CD14-positive monocyte (primary cell): ENCODE measurements around the gene BSN. TPM values are rescaled to one million over a fixed set of nuclear protein-coding genes. Genes with fewer than 3 reads are reported as not detected.

Experiments used
- DNase-seq, 3 donors: peaks; one replicate each; pipeline ENCODE4 v3.0.0-alpha.2; 2011 to 2022
- H2AFZ ChIP-seq: 2 replicates; pipeline ENCODE4 v1.6.0; 2012; ENCODE audit warnings: mild to moderate bottlenecking, low read depth, low read length, inconsistent platforms; ENCODE audit not compliant: insufficient read depth, poor library complexity, severe bottlenecking
- H3K27ac ChIP-seq, 2 donors: 1 replicate in 1 of 2; 2 replicates in 1 of 2; pipeline ENCODE4 v1.5.1; 2012 to 2013; ENCODE audit warnings: low read length in 2 of 2, control low read depth in 1 of 2, inconsistent platforms in 1 of 2, low read depth in 1 of 2, mild to moderate bottlenecking in 1 of 2
- H3K27me3 ChIP-seq, 2 donors: one replicate each; pipeline versions ENCODE4 v1.6.0 to v1.6.1; 2011 to 2013; ENCODE audit warnings: low read length in 2 of 2; ENCODE audit not compliant: control insufficient read depth in 2 of 2, insufficient read depth in 2 of 2
- H3K36me3 ChIP-seq, 2 donors: replicated peaks in 1 of 2; 1 replicate in 1 of 2; 2 replicates in 1 of 2; pipeline versions ENCODE4 v1.5.1 to v1.6.1; 2012 to 2013; ENCODE audit warnings: low read length in 2 of 2, control low read depth in 1 of 2, inconsistent platforms in 1 of 2, mild to moderate bottlenecking in 1 of 2; ENCODE audit not compliant: insufficient read depth in 2 of 2, control insufficient read depth in 1 of 2
- H3K4me1 ChIP-seq, 2 donors: 1 replicate in 1 of 2; 2 replicates in 1 of 2; pipeline versions ENCODE4 v1.5.1 to v1.6.1; 2012 to 2013; ENCODE audit warnings: low read length in 2 of 2, control low read depth in 1 of 2, inconsistent platforms in 1 of 2, mild to moderate bottlenecking in 1 of 2, moderate library complexity in 1 of 2; ENCODE audit not compliant: insufficient read depth in 2 of 2, control insufficient read depth in 1 of 2
- H3K4me2 ChIP-seq: replicated peaks from 2 replicates; pipeline ENCODE3; 2012; ENCODE audit warnings: low read length, moderate library complexity, mild to moderate bottlenecking; ENCODE audit not compliant: poor library complexity, severe bottlenecking; ENCODE audit errors: extremely low read depth
- H3K4me3 ChIP-seq, 3 experiments: fragments of 200-600 bp in 1 of 3; sonication (generic) in 1 of 3; replicated peaks in 1 of 3; 1 replicate in 2 of 3; 2 replicates in 1 of 3; pipeline ENCODE4 v1.5.1; 2011 to 2013; ENCODE audit warnings: low read length in 3 of 3, mild to moderate bottlenecking in 3 of 3, control low read depth in 2 of 3, low read depth in 2 of 3, inconsistent platforms in 1 of 3, moderate library complexity in 1 of 3
- H3K79me2 ChIP-seq: 2 replicates; pipeline ENCODE4 v1.6.0; 2012; ENCODE audit warnings: mild to moderate bottlenecking, control low read depth, inconsistent platforms, low read length, moderate library complexity; ENCODE audit not compliant: insufficient read depth
- H3K9ac ChIP-seq: 2 replicates; pipeline ENCODE4 v1.6.0; 2017; ENCODE audit warnings: low read length, mild to moderate bottlenecking; ENCODE audit not compliant: insufficient read depth, poor library complexity, severe bottlenecking
- H3K9me3 ChIP-seq, 2 donors: replicated peaks in 1 of 2; 1 replicate in 1 of 2; 2 replicates in 1 of 2; pipeline versions ENCODE4 v1.5.1 to v1.6.1; 2012 to 2013; ENCODE audit warnings: low read length in 2 of 2, control low read depth in 1 of 2; ENCODE audit not compliant: control insufficient read depth in 1 of 2, insufficient read depth in 1 of 2
- H4K20me1 ChIP-seq: 2 replicates; pipeline ENCODE4 v1.6.0; 2012; ENCODE audit warnings: mild to moderate bottlenecking, low read length, control low read depth, moderate library complexity; ENCODE audit not compliant: insufficient read depth
- H3K27ac Mint-ChIP-seq, 7 donors: one replicate each; pipeline ENCODE4 v1.8.0; 2020; ENCODE audit warnings: mild to moderate bottlenecking in 7 of 7, mixed read lengths in 7 of 7, moderate library complexity in 6 of 7, inconsistent platforms in 2 of 7
- H3K27me3 Mint-ChIP-seq, 3 donors: one replicate each; pipeline ENCODE4 v1.8.0; 2021 to 2022; ENCODE audit warnings: low read depth in 3 of 3, mild to moderate bottlenecking in 3 of 3, mixed read lengths in 3 of 3, moderate library complexity in 3 of 3, inconsistent platforms in 1 of 3
- H3K36me3 Mint-ChIP-seq, 2 donors: one replicate each; pipeline ENCODE4 v1.8.0; 2020; ENCODE audit warnings: mixed read lengths in 2 of 2, inconsistent platforms in 1 of 2, mild to moderate bottlenecking in 1 of 2
- H3K4me1 Mint-ChIP-seq: one replicate; pipeline ENCODE4 v1.8.0; 2020; ENCODE audit warnings: mild to moderate bottlenecking, mixed read lengths
- H3K4me3 Mint-ChIP-seq, 2 donors: one replicate each; pipeline ENCODE4 v1.8.0; 2020; ENCODE audit warnings: mild to moderate bottlenecking in 2 of 2, mixed read lengths in 2 of 2, moderate library complexity in 1 of 2
- H3K9me3 Mint-ChIP-seq, 7 donors: one replicate each; pipeline ENCODE4 v1.8.0; 2020 to 2022; ENCODE audit warnings: mixed read lengths in 7 of 7, mild to moderate bottlenecking in 6 of 7, moderate library complexity in 6 of 7, inconsistent platforms in 2 of 7
- WGBS: methylation state at CpG from one replicate; pipeline ENCODE4 v1.1.5; 2013; ENCODE audit warnings: missing lambda C conversion rate; ENCODE audit not compliant: insufficient coverage; 5-methylcytosine and 5-hydroxymethylcytosine counted together
- intact Hi-C, 2 donors: fragments of 100-400 bp; cut with micrococcal nuclease; formaldehyde crosslinking; loops; one replicate each; pipeline versions ENCODE4 v1.15.0 to v1.15.1; 2023
- polyA plus RNA-seq, 3 donors: library from polyadenylated mRNA; depleted of rRNA in 1 of 3; unstranded in 2 of 3; stranded (reverse) in 1 of 3; fragments of 300-500 nt in 2 of 3; fragments of >200 nt in 1 of 3; fragmentation: Illumina TruSeq in 2 of 3; gene quantifications; 1 replicate in 2 of 3; 2 replicates in 1 of 3; pipeline ENCODE4 v1.2.3, GENCODE V29; 2012 to 2021
- TF ChIP-seq, protein P1 (sequence below): fragments of 200-600 bp; IDR thresholded peaks from one replicate; pipeline ENCODE4 v1.8.0; 2022; ENCODE audit warnings: antibody characterized with exemption, mild to moderate bottlenecking

BSN gene
- polyA plus RNA-seq, 3 donors = not detected

DNA sequence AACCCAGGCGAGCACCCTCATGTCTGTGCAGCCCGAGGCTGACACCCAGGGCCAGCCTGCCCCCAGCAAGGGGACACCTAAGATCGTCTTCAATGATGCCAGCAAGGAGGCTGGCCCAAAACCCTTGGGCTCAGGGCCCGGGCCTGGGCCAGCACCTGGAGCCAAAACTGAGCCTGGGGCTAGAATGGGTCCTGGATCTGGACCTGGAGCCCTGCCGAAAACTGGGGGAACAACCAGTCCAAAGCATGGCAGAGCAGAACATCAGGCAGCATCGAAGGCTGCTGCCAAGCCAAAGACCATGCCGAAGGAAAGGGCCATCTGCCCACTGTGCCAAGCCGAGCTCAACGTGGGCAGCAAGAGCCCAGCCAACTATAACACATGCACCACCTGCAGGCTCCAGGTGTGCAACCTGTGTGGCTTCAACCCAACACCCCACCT lies 88.5 kb downstream of the BSN start:
- no peak overlapping the region for H3K4me3 ChIP-seq
- WGBS = 95% methylated on average over 8 of the region's 9 CpGs
- H3K27ac ChIP-seq = no peak overlapping the region
- H3K36me3 ChIP-seq = no peaks in the 10 kb centered on the region
- H3K79me2 ChIP-seq = no peaks in the 10 kb centered on the region
- TF ChIP-seq, protein P1, sequence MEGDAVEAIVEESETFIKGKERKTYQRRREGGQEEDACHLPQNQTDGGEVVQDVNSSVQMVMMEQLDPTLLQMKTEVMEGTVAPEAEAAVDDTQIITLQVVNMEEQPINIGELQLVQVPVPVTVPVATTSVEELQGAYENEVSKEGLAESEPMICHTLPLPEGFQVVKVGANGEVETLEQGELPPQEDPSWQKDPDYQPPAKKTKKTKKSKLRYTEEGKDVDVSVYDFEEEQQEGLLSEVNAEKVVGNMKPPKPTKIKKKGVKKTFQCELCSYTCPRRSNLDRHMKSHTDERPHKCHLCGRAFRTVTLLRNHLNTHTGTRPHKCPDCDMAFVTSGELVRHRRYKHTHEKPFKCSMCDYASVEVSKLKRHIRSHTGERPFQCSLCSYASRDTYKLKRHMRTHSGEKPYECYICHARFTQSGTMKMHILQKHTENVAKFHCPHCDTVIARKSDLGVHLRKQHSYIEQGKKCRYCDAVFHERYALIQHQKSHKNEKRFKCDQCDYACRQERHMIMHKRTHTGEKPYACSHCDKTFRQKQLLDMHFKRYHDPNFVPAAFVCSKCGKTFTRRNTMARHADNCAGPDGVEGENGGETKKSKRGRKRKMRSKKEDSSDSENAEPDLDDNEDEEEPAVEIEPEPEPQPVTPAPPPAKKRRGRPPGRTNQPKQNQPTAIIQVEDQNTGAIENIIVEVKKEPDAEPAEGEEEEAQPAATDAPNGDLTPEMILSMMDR = no peak
- Mint-ChIP-seq H3K36me3 (no peaks in the 10 kb centered on the region), H3K27me3 (peaks cover 0 to 10% (median 3%) of the 10 kb centered on the region in 3 donors), H3K27ac (no peak overlapping the region), H3K4me3 (no peak overlapping the region), H3K9me3 (peaks cover 0 to 2% (median 0%) of the 10 kb centered on the region in 7 donors), H3K4me1 (peaks cover 3% of the 10 kb centered on the region)
- no peak overlapping the region for H3K4me2 ChIP-seq
- intact Hi-C loops = no loop called here
- no peak overlapping the region for H3K9ac ChIP-seq
- H3K27me3 ChIP-seq = no peaks in the 10 kb centered on the region
- H3K9me3 ChIP-seq = no peaks in the 10 kb centered on the region
- H2AFZ ChIP-seq = no peak overlapping the region
- no peak for DNase-seq
- H4K20me1 ChIP-seq = no peaks in the 10 kb centered on the region
- H3K4me1 ChIP-seq = no peaks in the 10 kb centered on the region

- no peak overlapping the region for H3K4me2 ChIP-seq
- no peak overlapping the region for H3K4me3 Mint-ChIP-seq
- H3K79me2 ChIP-seq = no peaks in the 10 kb centered on the region
- no peak overlapping the region for H2AFZ ChIP-seq
- H3K9me3 Mint-ChIP-seq = peaks cover 0 to 2% (median 0%) of the 10 kb centered on the region in 7 donors
- H3K9ac ChIP-seq = no peak overlapping the region
- TF ChIP-seq, protein P1 = no peak
- no peaks in the 10 kb centered on the region for H4K20me1 ChIP-seq
- no peak overlapping the region for H3K27ac ChIP-seq
- H3K4me1 Mint-ChIP-seq = no peaks in the 10 kb centered on the region
- no peaks in the 10 kb centered on the region for H3K36me3 ChIP-seq
- WGBS = 83% methylated on average over 7 of the region's 8 CpGs
- no peaks in the 10 kb centered on the region for H3K27me3 ChIP-seq
- H3K36me3 Mint-ChIP-seq = no peaks in the 10 kb centered on the region
- peaks cover 0 to 10% (median 3%) of the 10 kb centered on the region in 3 donors for H3K27me3 Mint-ChIP-seq
- no peak overlapping the region for H3K27ac Mint-ChIP-seq
- no peak for DNase-seq
- H3K4me1 ChIP-seq = no peaks in the 10 kb centered on the region
- intact Hi-C loops = no loop called here
- H3K9me3 ChIP-seq = no peaks in the 10 kb centered on the region
- no peak overlapping the region for H3K4me3 ChIP-seq
Measured at GRCh38 chr3:49644684-49645083, 90.4 kb downstream of the BSN start.
